HUES64 (cell line): ENCODE data around the gene CELF1.

ENCODE experiments used
- H3K27ac ChIP-seq: 2 replicates; pipeline ENCODE4 v1.7.0; 2013; ENCODE audit warnings: low read depth, low read length, inconsistent platforms
- H3K27me3 ChIP-seq: 2 replicates; pipeline ENCODE4 v1.6.1; 2013; ENCODE audit warnings: mild to moderate bottlenecking, low read length; ENCODE audit not compliant: insufficient read depth
- H3K36me3 ChIP-seq: 2 replicates; pipeline ENCODE4 v1.6.1; 2013; ENCODE audit warnings: mild to moderate bottlenecking, low read length; ENCODE audit not compliant: insufficient read depth
- H3K4me1 ChIP-seq: 2 replicates; pipeline ENCODE4 v1.6.1; 2013; ENCODE audit warnings: mild to moderate bottlenecking, low read length, moderate library complexity; ENCODE audit not compliant: insufficient read depth
- H3K4me3 ChIP-seq: 2 replicates; pipeline ENCODE4 v1.5.1; 2013; ENCODE audit warnings: mild to moderate bottlenecking, low read length, moderate library complexity
- H3K9ac ChIP-seq: 2 replicates; pipeline ENCODE4 v1.6.1; 2013; ENCODE audit warnings: mild to moderate bottlenecking, low read depth, low read length
- H3K9me3 ChIP-seq: 2 replicates; pipeline ENCODE4 v1.6.1; 2013; ENCODE audit warnings: low read depth, low read length; ENCODE audit not compliant: insufficient read depth
- WGBS: fragments of 150-250, 120-280 bp; methylation state at CpG from one replicate; pipeline ENCODE4 v1.1.7; 2013; ENCODE audit warnings: missing lambda C conversion rate; 5-methylcytosine and 5-hydroxymethylcytosine counted together

Gene CELF1

GRCh38 chr11:47478651-47479329, 74.1 kb downstream of the CELF1 start:
- Histone ChIP-seq H3K36me3 (peaks cover 96% of the 10 kb centered on the region), H3K9me3 (no peaks in the 10 kb centered on the region), H3K4me3 (no peak overlapping the region), H3K9ac (no peak overlapping the region), H3K4me1 (no peaks in the 10 kb centered on the region), H3K27ac (no peak overlapping the region), H3K27me3 (no peaks in the 10 kb centered on the region)
- 95% methylated on average over 5 of the region's 5 CpGs for WGBS

DNA sequence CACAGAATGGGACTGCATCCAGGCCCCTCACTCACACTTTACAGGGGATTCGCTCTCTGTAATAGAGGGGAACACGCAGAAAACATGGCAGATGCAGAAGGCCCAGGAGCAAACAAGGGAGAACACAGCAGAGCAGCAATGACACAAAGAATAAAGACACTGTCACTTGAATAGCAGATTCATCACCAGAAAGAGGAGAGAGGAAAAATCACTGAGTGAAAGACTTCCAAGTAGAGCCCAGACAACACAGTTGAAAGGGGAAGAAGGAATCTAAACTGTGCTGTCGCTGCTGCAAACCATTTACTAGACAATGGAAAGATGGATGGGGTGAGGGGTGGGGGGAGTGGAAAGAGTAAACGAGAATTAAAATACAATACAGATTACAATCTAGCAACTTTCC, 75.2 kb downstream of the CELF1 start:
- 87% methylated on average over 4 of the region's 4 CpGs for WGBS
- H3K9me3 ChIP-seq = no peaks in the 10 kb centered on the region

GRCh38 chr11:47477323-47477722, 75.6 kb downstream of the CELF1 start:
- Histone ChIP-seq H3K9me3 (no peaks in the 10 kb centered on the region), H3K4me3 (no peak overlapping the region), H3K27me3 (no peaks in the 10 kb centered on the region), H3K27ac (no peak overlapping the region), H3K36me3 (peaks cover 96% of the 10 kb centered on the region), H3K4me1 (no peaks in the 10 kb centered on the region), H3K9ac (no peak overlapping the region)

More for the DNA sequence above, 75.2 kb downstream of the CELF1 start:
- Histone ChIP-seq H3K4me1 (no peaks in the 10 kb centered on the region), H3K27ac (no peak overlapping the region), H3K4me3 (no peak overlapping the region), H3K9ac (no peak overlapping the region), H3K27me3 (no peaks in the 10 kb centered on the region), H3K36me3 (peaks cover 96% of the 10 kb centered on the region)

- Histone ChIP-seq H3K4me1 (peaks cover 37% of the 10 kb centered on the region), H3K27me3 (no peaks in the 10 kb centered on the region), H3K9me3 (no peaks in the 10 kb centered on the region), H3K4me3 (no peak overlapping the region), H3K36me3 (peaks cover 88% of the 10 kb centered on the region), H3K9ac (no peak overlapping the region), H3K27ac (no peak overlapping the region)
- WGBS = 92% methylated on average over 4 of the region's 4 CpGs
These were observed 82.3 kb downstream of the CELF1 start for GRCh38 chr11:47470671-47471070.

DNA sequence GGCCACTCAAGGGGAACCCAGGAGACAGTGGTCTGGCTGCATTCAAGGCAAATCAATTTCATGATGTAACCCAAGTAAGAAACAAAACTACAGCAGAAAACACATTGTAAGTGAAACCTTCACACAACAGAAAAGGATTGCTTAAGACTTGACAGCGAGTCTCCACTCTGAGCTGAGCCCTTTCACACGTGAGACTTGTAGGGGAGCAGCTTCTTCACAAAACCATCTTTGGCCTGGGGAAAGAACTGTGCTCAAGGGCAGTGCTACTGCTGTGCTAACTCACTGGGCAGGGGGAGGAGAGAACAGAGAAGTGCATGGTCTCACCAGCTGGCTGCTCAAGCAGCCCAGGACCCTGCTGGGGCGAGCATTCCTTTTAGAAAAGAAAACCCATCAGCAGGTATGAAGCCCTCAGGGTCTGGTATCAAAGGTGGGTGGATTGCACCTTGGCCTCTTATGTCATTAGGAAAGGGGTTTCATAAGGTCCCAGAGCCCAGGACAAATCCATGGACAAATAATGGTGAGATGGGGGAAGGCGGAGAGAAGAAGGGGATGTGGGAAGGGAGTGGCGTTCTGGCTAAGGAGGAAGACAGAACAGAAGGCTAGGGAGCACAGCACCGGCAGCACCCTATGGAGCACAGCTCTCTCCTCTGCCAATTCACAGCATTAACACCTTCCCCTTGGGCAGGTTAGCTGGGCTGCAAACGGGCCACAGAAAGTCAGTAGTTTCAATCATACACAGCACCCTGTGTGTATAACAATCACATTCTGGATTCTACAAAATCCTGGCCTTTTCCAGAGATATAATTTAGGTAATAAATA, 83.4 kb downstream of the CELF1 start:
- 84% methylated on average over 7 of the region's 7 CpGs for WGBS

GRCh38 chr11:47468598-47469214, 84.2 kb downstream of the CELF1 start:
- H3K9me3 ChIP-seq = no peaks in the 10 kb centered on the region
- no peak overlapping the region for H3K9ac ChIP-seq
- peaks cover 44% of the 10 kb centered on the region for H3K4me1 ChIP-seq
- H3K27ac ChIP-seq = 0 out of 2 replicates have a peak overlapping the region, but pooled peaks have one; percentile 20
- no peak overlapping the region for H3K4me3 ChIP-seq
- 88% methylated on average over 6 of the region's 8 CpGs for WGBS
- no peaks in the 10 kb centered on the region for H3K27me3 ChIP-seq
- H3K36me3 ChIP-seq = peaks cover 81% of the 10 kb centered on the region

More for the DNA sequence above, 83.4 kb downstream of the CELF1 start:
- no peak overlapping the region for H3K4me3 ChIP-seq
- H3K9ac ChIP-seq = no peak overlapping the region
- no peaks in the 10 kb centered on the region for H3K9me3 ChIP-seq
- no peaks in the 10 kb centered on the region for H3K27me3 ChIP-seq
- H3K4me1 ChIP-seq = peaks cover 44% of the 10 kb centered on the region
- peaks cover 84% of the 10 kb centered on the region for H3K36me3 ChIP-seq
- 0 out of 2 replicates have a peak overlapping the region, but pooled peaks have one; percentile 20 for H3K27ac ChIP-seq

DNA sequence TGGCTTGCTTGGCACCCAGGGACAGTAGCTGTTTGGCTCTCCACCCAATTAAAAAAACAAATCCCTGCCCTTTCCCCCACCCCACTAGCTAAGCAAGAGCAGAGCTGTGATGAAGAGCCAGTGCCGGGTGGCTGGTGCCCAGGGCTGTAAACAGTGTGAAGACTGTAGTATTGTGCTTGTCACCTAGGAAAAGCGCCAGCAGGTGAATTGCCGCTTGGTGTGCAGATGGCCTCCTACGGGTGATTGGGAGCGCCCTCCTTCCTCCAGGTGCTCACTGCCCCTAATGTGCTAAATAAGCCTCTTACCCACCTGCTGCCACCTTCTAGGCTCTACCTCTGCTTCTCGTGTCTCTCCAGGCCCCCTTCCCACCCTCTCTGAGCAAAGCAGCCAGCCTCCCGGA, 85.6 kb downstream of the CELF1 start:
- H3K9me3 ChIP-seq = no peaks in the 10 kb centered on the region
- peak overlapping the region; percentile 53 for H3K27ac ChIP-seq
- 92% methylated on average over 7 of the region's 7 CpGs for WGBS
- no peak overlapping the region for H3K4me3 ChIP-seq
- H3K9ac ChIP-seq = no peak overlapping the region
- peaks cover 69% of the 10 kb centered on the region for H3K36me3 ChIP-seq
- peaks cover 44% of the 10 kb centered on the region for H3K4me1 ChIP-seq
- H3K27me3 ChIP-seq = no peaks in the 10 kb centered on the region

DNA sequence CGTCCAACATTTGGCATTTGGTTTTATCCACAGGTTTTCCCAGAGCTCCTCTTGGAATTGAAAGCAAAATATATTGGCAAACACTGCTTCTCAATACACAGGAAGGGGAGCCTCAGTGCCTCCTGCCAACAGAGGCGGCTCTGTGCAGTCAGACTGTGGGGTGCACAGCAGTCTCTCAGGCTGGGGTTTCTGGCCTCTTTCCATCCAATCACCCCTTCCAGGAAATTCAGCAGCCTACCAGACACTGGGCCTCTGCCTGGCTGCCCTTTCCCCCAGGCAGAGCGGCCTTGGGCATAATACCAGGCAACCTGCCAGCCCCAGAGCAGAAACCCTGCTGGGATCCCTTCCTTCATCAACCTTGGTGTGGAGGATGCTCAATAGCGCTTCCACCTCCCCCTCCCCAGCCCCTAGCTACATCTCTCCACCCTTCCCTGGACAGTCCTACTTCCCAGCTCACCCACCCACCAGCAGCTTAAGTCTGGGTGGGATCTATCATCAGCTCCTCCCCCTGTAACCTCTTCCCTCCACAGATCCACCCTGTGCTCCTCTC, 86.2 kb downstream of the CELF1 start:
- Histone ChIP-seq H3K36me3 (peaks cover 64% of the 10 kb centered on the region), H3K9me3 (no peaks in the 10 kb centered on the region), H3K4me3 (no peak overlapping the region), H3K9ac (0 out of 2 replicates have a peak overlapping the region, but pooled peaks have one; percentile 22), H3K27ac (peak overlapping the region; percentile 29; the same call in 1 of the 2 replicates), H3K27me3 (no peaks in the 10 kb centered on the region), H3K4me1 (peaks cover 48% of the 10 kb centered on the region)
- WGBS = 78% methylated on average over 4 of the region's 4 CpGs

DNA sequence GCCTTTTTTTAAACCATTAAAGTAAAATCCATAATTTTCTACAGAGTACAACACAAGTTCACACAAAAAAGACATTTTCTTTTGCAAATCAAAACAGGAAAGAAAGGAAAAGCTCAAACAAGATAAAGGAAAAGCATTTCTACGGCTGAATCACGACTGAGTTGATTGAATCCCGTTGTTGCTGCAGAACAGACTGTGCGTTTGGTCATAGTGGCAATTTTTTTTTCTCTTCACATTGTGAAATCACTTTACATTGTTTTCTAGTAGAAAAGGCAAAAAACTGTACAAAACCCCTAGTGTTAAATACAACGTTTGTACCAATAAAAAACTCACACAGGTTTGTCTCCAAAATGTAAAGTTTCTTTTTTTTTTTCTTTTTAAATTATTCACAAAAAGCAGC, 86.7 kb downstream of the CELF1 start:
- peaks cover 59% of the 10 kb centered on the region for H3K36me3 ChIP-seq
- H3K9ac ChIP-seq = no peak overlapping the region
- peaks cover 48% of the 10 kb centered on the region for H3K4me1 ChIP-seq
- no peak overlapping the region for H3K27ac ChIP-seq
- H3K4me3 ChIP-seq = no peak overlapping the region
- H3K27me3 ChIP-seq = no peaks in the 10 kb centered on the region
- H3K9me3 ChIP-seq = no peaks in the 10 kb centered on the region
- 99% methylated on average over 5 of the region's 5 CpGs for WGBS

DNA sequence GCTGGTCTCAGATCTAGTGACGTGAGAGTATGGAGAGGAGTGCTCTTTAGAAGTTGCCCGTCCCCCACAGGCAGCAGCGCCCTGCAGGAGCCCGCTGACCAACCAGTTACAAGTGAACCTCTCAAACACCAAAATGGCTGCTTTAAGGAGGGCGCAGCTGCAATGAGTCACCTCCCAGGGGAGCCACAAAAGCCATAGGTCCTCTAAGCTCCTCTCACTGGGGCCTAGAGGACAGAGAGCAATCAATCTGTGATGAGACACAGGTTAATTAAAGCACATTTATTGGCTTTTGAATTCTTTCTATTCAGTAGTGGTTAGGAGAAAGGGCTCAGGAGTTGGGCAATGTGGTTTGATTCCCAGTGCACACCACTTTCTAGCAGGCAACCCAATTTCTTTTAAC, 88.4 kb downstream of the CELF1 start:
- Histone ChIP-seq H3K4me3 (no peak overlapping the region), H3K9ac (no peak overlapping the region), H3K4me1 (peaks cover 42% of the 10 kb centered on the region), H3K9me3 (no peaks in the 10 kb centered on the region), H3K27me3 (no peaks in the 10 kb centered on the region), H3K36me3 (peaks cover 45% of the 10 kb centered on the region), H3K27ac (0 out of 2 replicates have a peak overlapping the region, but pooled peaks have one; percentile 28)
- 87% methylated on average over 5 of the region's 5 CpGs for WGBS

DNA sequence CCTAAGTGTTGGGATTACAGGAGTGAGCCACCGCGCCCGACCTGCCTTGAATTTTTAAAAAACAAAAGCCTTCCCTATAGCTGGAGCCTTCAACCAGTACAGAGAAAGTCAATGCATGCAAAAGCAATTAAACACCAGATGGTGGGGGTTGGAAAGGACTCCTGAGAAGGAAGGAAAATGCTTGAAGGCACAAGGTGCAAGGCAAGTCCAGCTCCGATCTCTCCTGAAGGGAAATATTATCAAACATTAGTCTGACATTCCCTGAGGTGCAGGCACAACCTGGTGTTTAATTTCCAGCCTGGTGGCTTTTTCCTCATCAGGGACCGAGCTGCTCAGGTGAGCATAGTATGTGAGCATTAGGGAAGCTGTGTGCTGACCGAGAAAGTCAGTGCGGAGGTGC, 91.1 kb downstream of the CELF1 start:
- Histone ChIP-seq H3K9me3 (no peaks in the 10 kb centered on the region), H3K36me3 (peaks cover 23% of the 10 kb centered on the region), H3K4me1 (peaks cover 16% of the 10 kb centered on the region; the same call in 1 of the 2 replicates), H3K9ac (no peak overlapping the region), H3K27ac (no peak overlapping the region), H3K4me3 (no peak overlapping the region), H3K27me3 (no peaks in the 10 kb centered on the region)
- WGBS = 90% methylated on average over 7 of the region's 7 CpGs
